ENCODE measurements around the gene ARHGEF10L.

ARHGEF10L gene

DNA sequence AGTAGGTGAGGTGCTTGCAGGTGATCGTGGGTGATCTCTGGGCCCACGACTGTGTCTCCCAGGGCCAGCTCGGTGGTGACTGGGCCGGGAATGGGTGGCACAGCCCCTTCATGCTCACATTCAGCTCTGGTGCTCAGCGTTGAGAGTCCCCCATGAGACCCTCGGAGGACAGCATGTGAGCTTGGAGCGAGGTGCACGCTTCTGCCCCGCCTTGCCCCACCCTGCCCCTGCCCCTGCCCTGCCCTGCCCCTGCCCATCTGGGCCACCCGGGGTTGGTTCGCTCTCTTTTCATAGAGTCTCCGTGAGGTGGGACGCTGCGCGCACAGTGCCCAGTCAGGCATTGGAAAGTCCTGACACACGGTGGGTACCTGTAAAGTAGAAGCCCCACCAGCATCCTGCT is 140.4 kb downstream of the ARHGEF10L start:
- DNase-seq (ENCODE audit: low spot score), result no peak

DNA sequence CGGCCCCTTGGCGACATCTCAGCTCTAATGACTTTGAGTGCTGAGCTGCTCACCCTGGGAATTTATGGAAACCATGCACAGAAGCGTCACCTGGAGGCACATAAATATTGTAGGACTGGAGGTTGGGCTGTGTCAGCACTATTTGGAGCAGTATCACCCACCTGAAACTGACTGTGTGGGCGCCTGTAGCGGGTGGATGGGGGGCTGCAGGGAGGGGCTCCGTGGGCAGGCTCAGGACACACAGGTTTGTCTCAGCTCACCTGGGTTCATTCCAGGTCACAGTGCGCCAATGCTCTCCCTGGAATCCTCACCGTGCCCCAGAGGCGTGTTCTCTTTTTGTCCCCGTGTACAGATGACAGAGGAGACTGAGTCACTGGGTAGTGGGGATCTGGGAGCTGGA is 140.8 kb downstream of the ARHGEF10L start:
- no peak for DNase-seq (ENCODE audit: low spot score)

DNA sequence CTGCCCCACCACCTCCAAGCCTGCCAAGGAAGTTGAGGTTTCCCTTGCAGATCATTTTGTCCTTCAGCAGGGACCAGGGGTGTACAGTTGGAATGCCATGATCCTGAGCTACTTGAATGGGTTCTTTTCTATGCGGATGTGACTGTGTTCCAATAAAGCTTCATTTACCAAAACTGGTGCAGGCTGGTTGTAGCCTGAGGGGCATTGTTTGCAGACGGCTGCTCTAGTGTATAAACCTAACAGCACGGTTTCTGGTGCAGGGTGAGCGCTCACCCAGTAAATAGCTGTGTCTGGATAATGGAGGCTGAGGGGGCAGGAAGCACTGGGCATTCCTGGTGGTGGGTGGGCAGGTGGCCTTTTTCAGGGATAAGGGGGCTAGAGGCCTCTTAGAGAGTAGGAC is 142.9 kb downstream of the ARHGEF10L start:
- DNase-seq (ENCODE audit: low spot score), result no peak

DNA sequence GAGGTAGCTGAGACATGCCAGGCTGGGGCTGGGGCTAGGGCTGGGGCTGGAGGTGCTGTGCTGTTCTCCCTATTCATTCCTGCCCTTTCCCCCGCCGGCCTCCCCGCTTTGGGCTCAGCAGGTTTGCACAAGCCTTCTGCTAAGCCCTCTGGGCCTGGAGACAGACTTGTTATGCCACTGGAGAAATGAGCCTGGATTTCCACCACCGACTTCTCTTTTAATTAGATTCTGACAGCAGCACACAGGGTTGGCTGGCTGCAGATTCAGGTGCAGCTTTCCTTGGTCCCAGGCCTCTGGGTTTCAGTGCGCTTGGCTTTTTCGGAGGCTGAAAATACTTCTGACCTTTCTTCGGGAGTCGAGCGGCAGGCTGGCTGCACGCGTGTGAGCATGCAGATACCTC is 144.1 kb downstream of the ARHGEF10L start:
- no peak for DNase-seq (ENCODE audit: low spot score)

DNA sequence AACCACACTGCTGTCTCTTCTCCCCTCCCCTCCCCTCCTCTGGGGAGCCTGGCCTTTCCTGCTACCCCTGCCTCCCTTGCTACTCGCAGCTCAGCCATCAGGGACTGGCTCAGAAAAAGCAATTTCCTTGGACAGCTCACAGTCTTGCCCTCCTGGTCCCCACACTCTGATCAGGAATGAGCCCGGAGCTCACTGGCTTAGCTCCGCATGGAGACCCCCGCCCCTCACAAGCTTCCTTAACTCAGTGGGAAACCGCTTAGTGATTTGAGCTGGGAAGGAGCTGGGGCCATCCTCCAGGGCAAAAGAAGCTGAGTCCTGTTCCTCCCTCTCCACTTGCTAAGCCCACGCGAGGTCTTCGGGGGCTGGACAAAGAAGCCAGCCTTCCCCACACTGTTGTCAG is 145.3 kb downstream of the ARHGEF10L start:
- DNase-seq (ENCODE audit: low spot score), result no peak

DNA sequence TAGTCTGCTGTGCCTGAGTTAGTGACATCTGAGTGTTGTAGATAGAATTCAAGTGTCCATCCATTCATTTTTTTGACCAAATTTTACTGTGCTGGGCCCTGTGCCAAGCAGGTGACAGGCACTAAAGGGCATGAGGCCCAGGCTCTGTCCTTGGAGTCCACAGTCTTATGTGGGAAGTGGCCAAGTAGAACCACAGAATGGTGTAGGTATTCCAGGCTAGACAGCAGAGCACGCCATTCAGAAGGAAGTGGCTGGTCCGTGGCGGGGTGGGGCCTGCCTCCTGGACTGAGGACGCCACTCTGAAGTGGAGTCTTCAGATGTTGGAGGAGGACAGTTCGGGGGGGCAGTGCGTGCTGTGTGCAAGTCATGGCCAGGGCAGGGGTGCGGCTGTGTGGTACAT is 146.8 kb downstream of the ARHGEF10L start:
- no peak for DNase-seq (ENCODE audit: low spot score)

DNA sequence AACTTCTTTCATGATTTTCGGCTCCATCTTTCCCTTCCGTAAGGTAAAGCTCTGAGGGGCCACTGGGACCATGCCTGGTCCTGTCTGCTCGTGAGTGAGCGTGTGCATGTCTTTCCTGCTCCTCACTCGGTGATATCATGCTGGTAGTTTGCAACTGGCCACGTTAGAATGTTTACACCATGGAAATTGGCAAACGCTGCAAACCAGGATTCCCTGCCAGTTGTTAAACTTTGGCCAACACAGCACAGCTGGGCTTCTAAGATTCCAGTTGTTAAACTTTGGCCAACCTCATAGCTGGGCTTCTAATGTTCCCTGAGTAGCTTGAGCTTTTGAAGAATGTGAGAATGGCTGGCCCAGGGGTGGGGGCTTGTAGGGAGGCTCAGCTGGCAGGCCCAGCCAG is 147.6 kb downstream of the ARHGEF10L start:
- no peak for DNase-seq (ENCODE audit: low spot score)

DNA sequence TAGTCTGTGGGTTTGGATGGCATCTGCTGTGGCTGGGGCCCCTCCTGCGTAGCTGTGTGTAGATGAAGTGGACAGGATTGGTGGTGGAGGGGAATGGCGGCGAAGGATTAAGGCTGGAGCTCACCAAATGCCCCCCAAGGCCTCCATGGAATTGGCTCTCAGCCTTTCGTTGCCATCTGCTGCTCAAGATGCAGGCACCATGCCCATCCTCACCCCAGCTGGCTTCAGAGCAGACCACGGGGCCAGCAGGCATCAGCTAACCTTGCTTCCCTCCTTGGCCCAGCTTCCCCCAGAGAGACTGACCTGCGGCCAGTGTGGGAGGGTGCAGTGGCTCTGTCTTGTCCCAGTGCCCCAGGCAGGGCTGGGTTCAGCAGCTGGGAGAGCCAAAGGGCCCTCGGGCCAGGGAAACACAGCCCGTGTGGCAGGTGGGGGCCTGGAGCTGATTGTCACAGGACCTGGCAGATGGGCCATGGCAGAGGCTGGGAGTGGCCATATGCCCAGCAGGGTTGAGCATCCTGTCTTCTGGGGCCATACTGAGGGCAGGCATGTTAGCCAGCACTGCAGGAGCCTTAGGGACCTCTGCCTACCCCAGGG is 148.8 kb downstream of the ARHGEF10L start:
- DNase-seq (ENCODE audit: low spot score), result no peak

DNA sequence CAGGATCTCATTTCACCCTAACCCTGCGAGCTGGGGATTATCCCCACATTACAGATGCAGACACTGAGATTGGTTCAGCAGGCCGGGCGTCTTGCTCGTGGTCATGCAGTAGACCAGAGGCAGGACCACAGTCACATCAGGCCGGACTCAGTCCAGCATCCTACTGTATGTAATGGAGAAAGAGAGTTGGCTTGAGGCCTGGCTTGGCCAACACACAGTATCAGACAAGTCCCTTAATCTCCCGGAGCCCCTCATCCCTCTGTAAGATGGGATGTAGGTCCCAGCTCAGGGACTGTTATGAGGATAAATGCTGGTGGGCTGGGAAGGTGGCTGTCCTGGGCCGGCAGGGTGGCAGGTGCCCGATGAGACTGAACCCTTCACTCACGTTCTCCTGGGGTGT is 149.5 kb downstream of the ARHGEF10L start:
- no peak for DNase-seq (ENCODE audit: low spot score)

DNA sequence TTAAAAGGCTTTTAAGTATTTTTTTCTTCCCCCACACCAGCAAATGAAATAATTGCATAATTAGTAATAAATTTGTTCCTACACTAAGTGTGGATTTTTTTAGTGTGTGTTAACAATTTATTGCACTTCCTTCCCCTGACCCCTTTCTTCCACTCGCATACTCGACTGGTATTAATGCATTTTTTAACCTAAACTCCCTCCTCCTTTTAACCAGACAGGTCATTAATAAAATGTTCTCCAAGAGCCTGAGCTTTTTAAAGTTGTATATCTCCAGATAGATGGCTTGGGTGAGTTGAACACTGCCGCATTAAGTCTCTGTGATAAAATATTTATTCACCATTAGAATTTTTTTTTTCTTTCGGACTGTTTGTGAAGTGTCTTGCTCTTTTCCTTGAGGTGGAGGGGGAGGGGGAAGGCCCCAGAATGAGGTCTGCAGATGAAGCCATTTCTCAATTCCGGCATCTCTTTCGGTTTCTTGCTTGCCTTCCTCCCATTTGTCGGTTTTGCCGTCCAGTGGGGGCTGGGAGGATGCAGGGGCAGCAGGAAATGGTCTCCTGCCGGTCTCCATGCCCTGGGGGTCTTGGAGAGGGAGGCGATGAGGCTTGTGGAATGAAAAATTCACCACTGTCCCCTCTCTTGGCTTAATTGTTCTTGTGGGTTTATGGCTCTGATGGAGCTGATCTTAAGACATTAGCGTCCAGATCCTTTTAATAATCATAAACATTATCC is 151.6 kb downstream of the ARHGEF10L start:
- no peak for DNase-seq (ENCODE audit: low spot score)

DNA sequence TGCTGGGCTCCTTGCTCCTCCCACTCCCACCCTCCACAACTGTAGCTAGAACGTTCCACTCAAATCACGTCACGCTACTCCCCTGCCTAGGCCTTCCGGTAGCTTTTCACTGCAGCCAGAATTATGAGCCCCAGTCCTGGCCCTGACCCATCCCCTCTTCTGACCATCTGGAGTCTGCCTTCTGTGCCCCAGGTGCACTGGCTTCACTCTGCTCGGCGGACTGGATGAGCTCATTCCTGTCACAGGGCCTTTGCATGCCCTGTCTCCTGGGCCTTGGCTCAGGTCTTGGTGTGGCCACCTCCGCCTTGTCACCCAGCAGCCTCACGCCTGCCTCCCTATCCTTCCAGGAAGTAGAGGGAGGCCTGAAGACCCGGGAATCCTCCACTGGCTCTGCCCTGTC is 153.1 kb downstream of the ARHGEF10L start:
- no peak for DNase-seq (ENCODE audit: low spot score)

DNA sequence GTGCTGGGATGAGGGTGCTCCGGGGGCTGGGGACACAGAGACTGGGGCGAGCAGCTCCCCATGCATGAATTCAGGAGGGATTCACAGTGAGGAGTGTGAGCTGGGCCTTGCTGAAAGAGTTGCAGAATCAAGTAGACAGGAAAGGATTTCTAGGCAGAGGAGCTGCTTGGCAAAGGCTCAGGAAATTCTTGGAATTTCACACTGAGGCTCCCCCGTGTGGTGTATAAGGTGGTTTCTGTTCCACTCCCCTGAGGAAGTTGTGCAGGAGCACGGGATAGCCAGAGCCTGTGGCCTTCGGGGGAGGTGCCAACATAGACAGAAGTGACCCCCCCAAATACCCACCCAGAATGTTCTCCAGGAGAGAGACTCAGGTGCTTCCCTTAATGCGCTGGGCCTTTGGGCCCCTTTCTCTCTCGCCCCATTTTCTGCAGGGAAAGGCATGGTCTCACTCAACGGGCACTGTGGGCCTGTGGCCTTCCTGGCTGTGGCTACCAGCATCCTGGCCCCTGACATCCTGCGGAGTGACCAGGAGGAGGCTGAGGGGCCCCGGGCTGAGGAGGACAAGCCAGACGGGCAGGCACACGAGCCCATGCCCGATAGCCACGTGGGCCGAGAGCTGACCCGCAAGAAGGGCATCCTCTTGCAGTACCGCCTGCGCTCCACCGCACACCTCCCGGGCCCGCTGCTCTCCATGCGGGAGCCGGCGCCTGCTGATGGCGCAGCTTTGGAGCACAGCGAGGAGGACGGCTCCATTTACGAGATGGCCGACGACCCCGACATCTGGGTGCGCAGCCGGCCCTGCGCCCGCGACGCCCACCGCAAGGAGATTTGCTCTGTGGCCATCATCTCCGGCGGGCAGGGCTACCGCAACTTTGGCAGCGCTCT is 157.2 kb downstream of the ARHGEF10L start:
- DNase-seq (ENCODE audit: low spot score), result peak; percentile 66

DNA sequence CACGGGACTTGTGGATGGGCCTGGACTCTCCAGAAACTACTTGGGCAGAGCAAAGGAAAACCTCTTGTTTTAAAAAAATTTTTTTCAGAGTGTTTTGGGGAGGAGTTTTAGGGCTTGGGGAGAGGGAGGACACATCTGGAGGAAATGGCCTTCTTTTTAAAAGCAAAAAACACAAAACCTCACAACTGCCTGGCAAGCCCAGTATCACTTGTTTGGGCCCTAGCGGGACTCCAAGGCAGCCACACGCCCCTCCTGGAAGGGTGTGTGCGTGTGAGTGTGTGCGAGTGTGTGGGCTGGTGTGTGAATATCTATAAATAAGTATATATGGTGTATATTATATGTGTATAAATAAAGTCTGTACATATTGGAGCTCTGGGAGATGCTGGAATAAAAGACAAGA is 158.0 kb downstream of the ARHGEF10L start:
- no peak for DNase-seq (ENCODE audit: low spot score)

DNA sequence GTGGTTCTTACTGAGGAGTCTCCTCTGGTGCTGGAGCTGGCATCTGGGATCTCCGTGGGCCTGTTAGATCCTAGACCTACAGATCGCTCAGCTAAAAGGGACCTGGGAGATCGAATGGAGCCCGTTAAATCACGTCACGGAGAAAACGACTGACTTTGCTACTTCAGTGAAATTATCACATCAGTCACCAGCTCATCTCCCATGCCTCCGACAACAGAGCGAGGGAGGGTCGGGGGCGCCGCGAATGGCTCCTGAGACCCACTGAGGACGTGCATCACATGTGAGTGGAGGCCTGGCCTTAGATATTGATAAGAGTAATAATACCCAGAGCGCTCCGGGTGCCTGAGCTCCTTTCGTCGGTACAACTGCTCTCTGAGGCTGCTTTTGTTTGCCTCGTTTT is 160.1 kb downstream of the ARHGEF10L start:
- no peak for DNase-seq (ENCODE audit: low spot score)

DNA sequence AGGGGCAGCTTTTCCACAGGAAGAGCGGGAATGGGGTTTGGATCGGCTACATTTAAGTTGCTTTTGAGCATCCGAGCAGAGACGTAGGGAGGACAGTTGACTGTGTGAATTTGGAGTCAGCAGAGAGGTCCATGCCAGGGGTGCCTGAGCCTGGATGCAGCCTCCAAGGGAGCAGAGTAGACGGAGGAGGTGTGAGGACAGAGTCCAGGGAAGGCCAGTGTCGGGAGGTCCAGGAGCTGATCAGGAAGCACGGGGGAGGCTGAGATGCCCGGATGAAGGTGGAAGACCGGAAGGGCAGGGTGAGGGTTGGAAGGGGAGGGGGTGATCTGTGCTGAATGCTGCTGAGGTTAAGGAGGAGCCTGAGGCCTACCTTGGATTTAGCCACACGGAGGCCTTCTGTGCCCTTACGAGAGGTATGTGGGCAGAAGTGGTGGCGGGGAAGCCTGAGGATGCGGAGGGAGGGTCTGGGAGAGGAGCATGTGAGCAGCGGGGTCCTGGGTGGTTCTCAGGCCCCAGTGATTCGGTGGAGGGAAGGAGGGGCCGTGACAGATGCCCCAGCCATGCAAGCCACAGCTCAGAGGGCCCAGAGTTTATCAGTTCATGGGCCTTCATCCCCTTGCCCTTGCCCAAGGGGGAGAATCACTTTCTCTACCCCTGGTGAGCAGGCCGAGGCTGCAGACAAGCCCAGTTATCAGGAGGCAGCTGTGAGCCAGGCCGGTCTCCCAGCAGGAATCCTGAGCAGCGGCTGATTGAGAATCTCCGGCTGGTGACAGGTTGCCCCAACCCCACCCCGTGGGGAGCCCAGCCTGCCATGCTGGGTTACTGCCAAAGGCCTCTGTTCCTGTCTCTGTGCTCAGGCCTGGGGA is 161.7 kb downstream of the ARHGEF10L start:
- no peak for DNase-seq (ENCODE audit: low spot score)

DNA sequence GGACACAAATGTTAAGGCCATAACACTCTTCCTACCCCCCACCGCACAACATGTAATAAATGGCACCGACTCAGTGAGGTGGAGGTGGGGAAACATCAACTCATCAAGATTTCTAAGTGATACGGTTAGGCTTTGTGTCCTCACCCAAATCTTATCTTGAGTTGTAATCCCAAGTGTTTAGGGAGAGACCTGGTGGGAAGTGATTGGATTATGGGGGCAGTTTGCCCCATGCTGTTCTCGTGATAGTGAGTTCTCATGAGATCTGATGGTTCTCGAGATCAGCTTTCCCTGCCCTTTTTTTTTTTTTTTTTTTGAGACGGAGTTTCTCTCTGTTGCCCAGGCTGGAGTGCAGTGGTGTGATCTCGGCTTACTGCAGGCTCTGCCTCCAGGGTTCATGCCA is 164.7 kb downstream of the ARHGEF10L start:
- no peak for DNase-seq (ENCODE audit: low spot score)

DNA sequence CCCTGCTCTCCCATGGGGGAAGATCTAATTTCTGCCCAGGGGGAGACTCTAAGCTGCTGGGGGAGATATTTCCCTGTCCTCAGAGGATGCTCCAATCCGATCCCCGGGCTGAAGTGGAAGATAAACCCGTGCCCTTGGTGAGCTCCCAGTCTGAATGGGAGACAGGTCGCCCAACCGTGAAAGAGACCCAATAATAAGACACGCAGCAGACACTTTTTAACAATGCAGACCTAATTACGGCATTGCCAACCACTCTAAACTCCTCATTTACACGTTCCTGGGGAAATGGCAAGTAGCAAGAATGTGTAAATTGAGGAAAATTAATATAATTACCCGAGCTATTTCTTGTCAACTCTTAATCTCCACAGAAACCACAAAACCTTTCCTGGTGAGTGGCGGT is 166.9 kb downstream of the ARHGEF10L start:
- no peak for DNase-seq (ENCODE audit: low spot score)

DNA sequence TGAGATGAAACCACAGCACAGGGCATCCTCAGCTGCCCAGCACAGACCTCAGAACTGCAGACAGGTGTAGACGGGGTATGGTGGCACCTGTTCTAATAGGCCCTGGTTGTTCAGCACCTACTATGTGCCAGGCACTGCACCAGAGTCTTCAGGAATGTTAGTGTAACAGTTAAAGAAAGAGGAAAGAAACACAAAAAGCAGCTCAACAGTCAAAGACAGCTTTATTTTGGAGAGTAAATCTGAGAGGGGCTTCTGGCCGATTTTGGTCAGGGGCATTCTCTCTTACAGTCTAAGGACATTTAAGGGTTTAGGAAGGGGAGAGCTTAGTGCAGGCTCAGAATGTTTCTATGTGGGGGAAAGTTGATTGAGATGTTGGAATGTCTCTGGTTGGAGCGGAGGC is 170.5 kb downstream of the ARHGEF10L start:
- no peak for DNase-seq (ENCODE audit: low spot score)

DNA sequence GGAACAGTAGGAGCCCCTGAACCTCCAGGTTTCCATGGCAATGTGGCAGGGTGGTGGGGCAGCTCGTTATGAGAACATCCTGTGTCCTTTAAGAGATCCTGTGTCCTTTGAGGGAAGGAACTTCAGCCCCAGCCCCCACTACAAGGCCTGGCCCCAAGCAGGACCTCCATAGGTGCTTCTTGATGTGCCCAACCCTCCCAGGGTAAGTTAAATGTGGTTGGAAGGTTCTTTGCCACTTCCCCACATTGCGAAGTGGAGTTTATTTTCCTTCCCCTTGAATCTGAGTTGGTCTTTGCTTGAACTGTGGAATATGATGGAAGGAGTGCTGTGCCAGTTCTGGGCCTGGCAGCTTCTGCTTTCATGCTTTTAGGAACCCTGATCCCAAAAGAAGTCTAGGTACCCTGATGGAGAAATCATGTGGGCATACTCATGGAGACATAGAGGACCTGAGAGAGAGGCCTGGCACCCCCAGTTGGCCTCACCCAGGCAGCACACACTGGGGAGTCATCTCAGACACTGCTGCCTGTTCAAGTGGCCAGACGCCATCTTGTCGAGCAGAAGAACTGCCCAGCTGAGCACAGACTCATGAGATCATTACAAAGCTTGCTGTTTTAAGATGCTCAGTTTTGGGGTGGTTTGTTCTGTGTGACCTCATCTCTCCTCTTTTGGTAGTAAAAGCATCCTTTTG is 171.5 kb downstream of the ARHGEF10L start:
- DNase-seq (ENCODE audit: low spot score), result no peak

DNA sequence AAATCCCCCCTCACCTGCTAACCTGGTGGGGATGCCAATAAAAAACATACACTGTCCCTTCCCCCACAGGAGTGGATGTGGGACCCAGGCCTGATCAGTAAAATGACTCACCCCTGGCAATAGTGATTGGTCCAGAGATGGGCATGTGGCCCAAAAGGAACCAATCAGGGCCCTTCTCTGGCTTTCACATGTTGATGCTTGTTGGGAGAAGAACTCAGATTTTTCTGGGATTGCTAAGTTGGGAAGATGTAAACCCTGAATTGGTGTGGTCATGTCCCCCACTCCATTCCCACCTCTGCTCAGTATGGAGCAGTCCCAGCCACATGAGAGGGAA is 172.0 kb downstream of the ARHGEF10L start:
- no peak for DNase-seq (ENCODE audit: low spot score)

DNA sequence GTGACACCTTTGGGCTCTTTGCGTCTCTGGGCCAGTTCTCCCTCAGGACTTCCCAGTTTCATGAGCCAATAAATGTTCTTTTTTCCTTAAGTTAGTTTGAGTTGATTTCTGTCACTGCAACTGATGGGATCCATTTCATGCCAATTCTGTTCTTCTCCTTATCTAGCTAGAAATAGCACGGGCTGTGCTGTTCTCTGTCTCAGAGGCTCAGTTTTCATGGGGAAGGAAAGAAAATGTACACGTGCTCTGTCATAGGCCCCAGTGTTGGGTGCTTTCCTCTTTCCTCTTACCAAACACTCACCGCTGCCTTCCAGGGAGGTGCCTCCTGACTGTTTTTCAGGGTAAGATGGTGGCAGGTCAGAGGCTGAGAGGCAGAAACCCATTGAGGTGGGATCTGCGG is 172.4 kb downstream of the ARHGEF10L start:
- no peak for DNase-seq (ENCODE audit: low spot score)

DNA sequence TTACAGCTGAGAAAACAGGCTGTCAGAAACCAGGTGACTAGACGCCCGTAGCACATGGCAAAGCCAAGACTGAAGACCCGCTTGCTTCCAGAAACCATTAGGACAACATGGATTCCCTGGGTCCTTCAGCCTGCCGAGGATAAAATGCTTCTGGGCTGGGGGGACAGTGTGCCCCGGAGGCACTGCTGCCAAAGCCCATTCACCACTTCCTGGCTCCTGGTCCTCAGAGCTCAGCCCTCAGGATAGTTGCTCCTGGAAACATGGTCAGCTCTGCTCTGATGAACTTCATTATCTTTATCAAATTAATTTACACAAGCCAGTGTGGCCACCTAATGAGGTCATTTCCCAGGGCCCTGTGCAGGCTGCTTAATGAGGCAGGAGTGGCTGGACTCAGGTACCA is 174.5 kb downstream of the ARHGEF10L start:
- no peak for DNase-seq (ENCODE audit: low spot score)
